HCT116 (cell line): Measurements from ENCODE around the gene UPF3A.

ENCODE experiments used
- CEBPB ChIP-seq: IDR thresholded peaks from 2 replicates; pipeline ENCODE4 v1.6.1; 2012; ENCODE audit warnings: low read depth
- EGR1 ChIP-seq: IDR thresholded peaks from 2 replicates; pipeline ENCODE4 v1.6.1; 2012; ENCODE audit warnings: low read depth
- EZH2 ChIP-seq: fragments of 200-600 bp; sonication (generic); IDR thresholded peaks from 2 replicates; pipeline ENCODE4 v1.6.1; 2017; ENCODE audit warnings: antibody characterized with exemption, mixed run types
- JUND ChIP-seq: IDR thresholded peaks from 2 replicates; pipeline ENCODE4 v1.6.1; 2012
- MAX ChIP-seq: IDR thresholded peaks from 2 replicates; pipeline ENCODE4 v1.6.1; 2012
- POLR2A ChIP-seq: IDR thresholded peaks from 2 replicates; pipeline ENCODE4 v1.7.0; 2011; ENCODE audit warnings: borderline replicate concordance; ENCODE audit not compliant: insufficient read depth, insufficient read length; ENCODE audit errors: extremely low read depth
- POLR2AphosphoS5 ChIP-seq: IDR thresholded peaks from 2 replicates; pipeline ENCODE4 v1.6.1; 2011; ENCODE audit warnings: mild to moderate bottlenecking, low read depth, low read length, moderate library complexity
- REST ChIP-seq: IDR thresholded peaks from 2 replicates; pipeline ENCODE4 v1.6.1; 2012; ENCODE audit warnings: low read depth
- SRF ChIP-seq: IDR thresholded peaks from 2 replicates; pipeline ENCODE4 v1.6.1; 2012; ENCODE audit warnings: low read depth
- ZNF274 ChIP-seq: fragments of 200-500 bp; sonication (Bioruptor generic); IDR thresholded peaks from 2 replicates; pipeline ENCODE4 v1.6.1; 2014; ENCODE audit warnings: mild to moderate bottlenecking, low read depth, low read length, inconsistent platforms
- TF ChIP-seq, protein P1 (sequence below), 3 experiments: fragments of 200-600 bp in 1 of 3; sonication (generic) in 1 of 3; IDR thresholded peaks in 2 of 3; conservative IDR thresholded peaks in 1 of 3; 2 replicates each; pipeline ENCODE4 v1.5.1; 2012 to 2017; ENCODE audit warnings: low read depth in 2 of 3, low read length in 2 of 3, antibody characterized with exemption in 1 of 3, borderline replicate concordance in 1 of 3, control low read depth in 1 of 3, mild to moderate bottlenecking in 1 of 3, mixed read lengths in 1 of 3, mixed run types in 1 of 3, moderate library complexity in 1 of 3; ENCODE audit not compliant: insufficient read depth in 1 of 3
- TF ChIP-seq, protein P2 (sequence below): IDR thresholded peaks from 2 replicates; pipeline ENCODE4 v1.6.1; 2011; ENCODE audit warnings: mild to moderate bottlenecking, low read length, moderate library complexity; ENCODE audit not compliant: insufficient replicate concordance; ENCODE audit errors: extremely low read depth
- TF ChIP-seq, protein P3 (sequence below): IDR thresholded peaks from 2 replicates; pipeline ENCODE4 v1.6.1; 2012

DNA sequence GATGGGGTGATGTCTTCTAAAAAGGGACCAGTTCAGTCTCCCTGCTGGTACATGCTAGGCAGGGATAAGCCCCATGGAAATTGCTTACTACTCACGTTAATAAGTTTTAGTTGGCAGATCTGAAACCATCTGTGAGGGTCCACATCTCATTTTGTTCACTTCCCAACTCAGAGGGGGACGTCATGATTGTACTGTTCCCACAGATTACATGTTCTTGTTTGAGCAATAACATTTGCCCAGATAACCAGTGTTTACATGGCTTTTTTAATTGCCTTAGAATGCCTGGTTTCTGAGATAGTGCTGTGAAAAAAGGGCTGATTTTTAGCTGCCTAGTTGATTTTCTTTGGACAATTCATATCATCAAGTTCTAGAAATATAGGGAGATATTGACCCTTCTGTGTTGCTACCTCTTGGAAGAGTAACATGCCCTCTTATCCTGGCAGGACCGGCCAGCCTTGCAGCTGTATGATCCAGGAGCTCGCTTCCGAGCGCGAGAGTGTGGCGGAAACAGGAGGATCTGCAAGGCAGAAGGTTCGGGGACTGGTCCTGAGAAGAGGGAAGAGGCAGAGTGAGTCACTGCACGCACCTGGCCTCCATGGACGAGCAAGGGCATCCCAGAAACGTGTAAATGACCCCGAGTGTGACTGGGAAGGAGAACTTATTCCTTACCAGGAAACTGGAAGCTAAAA lies 23.1 kb downstream of the UPF3A start:
- TF ChIP-seq REST: no peak
- no peak for TF ChIP-seq POLR2AphosphoS5
- TF ChIP-seq EZH2: no peak
- TF ChIP-seq, protein P1, sequence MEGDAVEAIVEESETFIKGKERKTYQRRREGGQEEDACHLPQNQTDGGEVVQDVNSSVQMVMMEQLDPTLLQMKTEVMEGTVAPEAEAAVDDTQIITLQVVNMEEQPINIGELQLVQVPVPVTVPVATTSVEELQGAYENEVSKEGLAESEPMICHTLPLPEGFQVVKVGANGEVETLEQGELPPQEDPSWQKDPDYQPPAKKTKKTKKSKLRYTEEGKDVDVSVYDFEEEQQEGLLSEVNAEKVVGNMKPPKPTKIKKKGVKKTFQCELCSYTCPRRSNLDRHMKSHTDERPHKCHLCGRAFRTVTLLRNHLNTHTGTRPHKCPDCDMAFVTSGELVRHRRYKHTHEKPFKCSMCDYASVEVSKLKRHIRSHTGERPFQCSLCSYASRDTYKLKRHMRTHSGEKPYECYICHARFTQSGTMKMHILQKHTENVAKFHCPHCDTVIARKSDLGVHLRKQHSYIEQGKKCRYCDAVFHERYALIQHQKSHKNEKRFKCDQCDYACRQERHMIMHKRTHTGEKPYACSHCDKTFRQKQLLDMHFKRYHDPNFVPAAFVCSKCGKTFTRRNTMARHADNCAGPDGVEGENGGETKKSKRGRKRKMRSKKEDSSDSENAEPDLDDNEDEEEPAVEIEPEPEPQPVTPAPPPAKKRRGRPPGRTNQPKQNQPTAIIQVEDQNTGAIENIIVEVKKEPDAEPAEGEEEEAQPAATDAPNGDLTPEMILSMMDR (IDR thresholded peaks at IDR 0.05 in 2 of 3, conservative IDR thresholded peaks at IDR 0.05 in 1 of 3; ENCODE audit: borderline replicate concordance in 1 of 3, insufficient read depth in 1 of 3, low read depth in 2 of 3, low read length in 2 of 3): no peak
- TF ChIP-seq JUND: no peak
- TF ChIP-seq, protein P2, sequence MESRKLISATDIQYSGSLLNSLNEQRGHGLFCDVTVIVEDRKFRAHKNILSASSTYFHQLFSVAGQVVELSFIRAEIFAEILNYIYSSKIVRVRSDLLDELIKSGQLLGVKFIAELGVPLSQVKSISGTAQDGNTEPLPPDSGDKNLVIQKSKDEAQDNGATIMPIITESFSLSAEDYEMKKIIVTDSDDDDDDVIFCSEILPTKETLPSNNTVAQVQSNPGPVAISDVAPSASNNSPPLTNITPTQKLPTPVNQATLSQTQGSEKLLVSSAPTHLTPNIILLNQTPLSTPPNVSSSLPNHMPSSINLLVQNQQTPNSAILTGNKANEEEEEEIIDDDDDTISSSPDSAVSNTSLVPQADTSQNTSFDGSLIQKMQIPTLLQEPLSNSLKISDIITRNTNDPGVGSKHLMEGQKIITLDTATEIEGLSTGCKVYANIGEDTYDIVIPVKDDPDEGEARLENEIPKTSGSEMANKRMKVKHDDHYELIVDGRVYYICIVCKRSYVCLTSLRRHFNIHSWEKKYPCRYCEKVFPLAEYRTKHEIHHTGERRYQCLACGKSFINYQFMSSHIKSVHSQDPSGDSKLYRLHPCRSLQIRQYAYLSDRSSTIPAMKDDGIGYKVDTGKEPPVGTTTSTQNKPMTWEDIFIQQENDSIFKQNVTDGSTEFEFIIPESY: no peak
- TF ChIP-seq POLR2A: no peak
- TF ChIP-seq, protein P3, sequence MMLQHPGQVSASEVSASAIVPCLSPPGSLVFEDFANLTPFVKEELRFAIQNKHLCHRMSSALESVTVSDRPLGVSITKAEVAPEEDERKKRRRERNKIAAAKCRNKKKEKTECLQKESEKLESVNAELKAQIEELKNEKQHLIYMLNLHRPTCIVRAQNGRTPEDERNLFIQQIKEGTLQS: no peak
- TF ChIP-seq SRF: no peak
- no peak for TF ChIP-seq EGR1
- TF ChIP-seq MAX: no peak
- TF ChIP-seq CEBPB: no peak
- no peak for TF ChIP-seq ZNF274
